HepG2 (cell line): ENCODE data around the gene PAEP. TPM values are rescaled to one million over a fixed set of nuclear protein-coding genes. Genes with fewer than 3 reads are reported as not detected.

ENCODE experiments used
- ATAC-seq: fragments of 200-7000 bp; cut with Tn5 transposase; 3 replicates; pipeline ENCODE4 v1.9.1; 2020; ENCODE audit warnings: mild to moderate bottlenecking, moderate library complexity
- BruUV-seq: library from RNA; stranded (reverse); fragments of 400-500 nt; replicated peaks from 2 replicates; lab custom pipeline; 2021; lab: Mats Ljungman, UMichigan
- CTCF ChIA-PET: fragments of 300-600 bp; formaldehyde crosslinking; extraction: SDS; loops from one replicate; lab custom pipeline; 2021; ENCODE audit warnings: low total read pairs, inconsistent platforms, low intra/inter-chr PET ratio; lab: Yijun Ruan, JAX
- POLR2A ChIA-PET: fragments of 350-600 bp; sonication (Branson Sonifier 250); formaldehyde crosslinking; loops from one replicate; lab custom pipeline; 2020; ENCODE audit warnings: antibody characterized with exemption, inconsistent platforms; lab: Yijun Ruan, JAX
- DNase-seq: peaks from one replicate; pipeline ENCODE4 v3.0.0-alpha.2; 2015; ENCODE audit warnings: low spot score
- FAIRE-seq: peaks from 3 replicates; lab custom pipeline; 2011; peaks lifted over from hg19 to GRCh38; lab: Jason Lieb, UNC
- H2AFZ ChIP-seq: one replicate; pipeline ENCODE4 v1.6.1; 2011; ENCODE audit warnings: low read length, inconsistent platforms
- H3K27ac ChIP-seq: fragments of 300-600 bp; 3 replicates; pipeline ENCODE4 v1.8.0; 2011; ENCODE audit warnings: mixed run types, mild to moderate bottlenecking, mixed read lengths, low read length, inconsistent platforms; ENCODE audit not compliant: insufficient read depth; ENCODE audit errors: extremely low read length
- H3K27me3 ChIP-seq, 2 experiments: fragments of 200-600 bp in 1 of 2; 2 replicates in 1 of 2; 3 replicates in 1 of 2; pipeline versions ENCODE4 v1.6.0 to v1.8.0; 2011; ENCODE audit warnings: low read length in 2 of 2, mild to moderate bottlenecking in 2 of 2, moderate library complexity in 2 of 2, inconsistent platforms in 1 of 2; ENCODE audit not compliant: insufficient read depth in 2 of 2, control insufficient read depth in 1 of 2
- H3K36me3 ChIP-seq, 2 experiments: fragments of 200-600 bp in 1 of 2; replicated peaks in 1 of 2; 2 replicates in 1 of 2; 3 replicates in 1 of 2; pipeline versions ENCODE4 v1.5.1 to v1.8.0; 2011; ENCODE audit warnings: low read length in 2 of 2, inconsistent platforms in 1 of 2; ENCODE audit not compliant: insufficient read depth in 2 of 2, control insufficient read depth in 1 of 2
- H3K4me1 ChIP-seq: 2 replicates; pipeline ENCODE4 v1.5.1; 2012; ENCODE audit warnings: low read length, inconsistent platforms; ENCODE audit not compliant: insufficient read depth
- H3K4me2 ChIP-seq: 2 replicates; pipeline ENCODE4 v1.6.0; 2011; ENCODE audit warnings: low read depth, low read length, inconsistent platforms
- H3K4me3 ChIP-seq, 3 experiments: fragments of 200-600 bp in 1 of 3; sonication (generic), shearing (Covaris generic) in 1 of 3; replicated peaks in 1 of 3; 2 replicates each; pipeline ENCODE4 v1.5.1; 2011 to 2016; ENCODE audit warnings: low read length in 3 of 3, inconsistent platforms in 2 of 3, low read depth in 2 of 3, mild to moderate bottlenecking in 2 of 3, control low read depth in 1 of 3, mixed read lengths in 1 of 3; ENCODE audit not compliant: insufficient read depth in 1 of 3
- H3K79me2 ChIP-seq: one replicate; pipeline ENCODE4 v1.6.1; 2011; ENCODE audit warnings: low read length, inconsistent platforms; ENCODE audit not compliant: insufficient read depth
- H3K9ac ChIP-seq: 2 replicates; pipeline ENCODE4 v1.6.0; 2011; ENCODE audit warnings: mild to moderate bottlenecking, low read depth, low read length, inconsistent platforms; ENCODE audit not compliant: insufficient read depth
- H3K9me3 ChIP-seq: 2 replicates; pipeline ENCODE4 v1.5.1; 2012; ENCODE audit warnings: mild to moderate bottlenecking, low read length
- H4K20me1 ChIP-seq: 2 replicates; pipeline ENCODE4 v1.6.0; 2011; ENCODE audit warnings: inconsistent platforms, mild to moderate bottlenecking, low read length, moderate library complexity; ENCODE audit not compliant: insufficient read depth
- CREB1 ChIP-seq, 2 experiments: fragments of 450-650 bp in 1 of 2; IDR thresholded peaks; 2 replicates each; pipeline ENCODE4 v1.6.1; 2016 to 2017; ENCODE audit warnings: control low read depth in 1 of 2, mild to moderate bottlenecking in 1 of 2, missing compliant biosample characterization in 1 of 2, missing genetic modification characterization in 1 of 2
- HNRNPLL ChIP-seq: fragments of 200-400 bp; formaldehyde crosslinking; IDR thresholded peaks from 2 replicates; pipeline ENCODE4 v1.6.1; 2017; ENCODE audit warnings: mild to moderate bottlenecking, low read depth, low read length; ENCODE audit not compliant: poor library complexity, severe bottlenecking
- HOXD1 ChIP-seq: sonication (generic); formaldehyde crosslinking; IDR thresholded peaks from 2 replicates; pipeline ENCODE4 v1.5.0; 2020; ENCODE audit warnings: missing genetic modification reagents
- POLR2AphosphoS2 ChIP-seq: IDR thresholded peaks from 2 replicates; pipeline ENCODE4 v1.6.1; 2011; ENCODE audit warnings: low read depth, low read length, improper control_type of control experiment
- ZNF234 ChIP-seq: sonication (generic); formaldehyde crosslinking; conservative IDR thresholded peaks from 2 replicates; pipeline ENCODE4 v1.5.1; 2020; ENCODE audit warnings: mild to moderate bottlenecking, missing genetic modification reagents
- ZNF607 ChIP-seq: sonication (generic); formaldehyde crosslinking; IDR thresholded peaks from 2 replicates; pipeline ENCODE4 v1.5.1; 2020; ENCODE audit warnings: missing genetic modification reagents, mild to moderate bottlenecking, borderline replicate concordance
- WGBS: methylation state at CpG from one replicate; pipeline ENCODE4 v1.1.6; 2017; ENCODE audit warnings: low lambda C conversion rate; 5-methylcytosine and 5-hydroxymethylcytosine counted together
- in situ Hi-C: cut with HindIII; loops from 2 replicates; pipeline ENCODE4 v1.10.0; 2017; ENCODE audit warnings: low pct_unique_long_range_greater_than_20kb; ENCODE audit not compliant: extremely low pct_ligation_motif_present
- intact Hi-C: fragments of 100-400 bp; cut with micrococcal nuclease; formaldehyde crosslinking; loops from one replicate; pipeline ENCODE4 v1.10.0; 2022; ENCODE audit not compliant: unreplicated experiment
- polyA plus RNA-seq, 8 experiments: library from polyadenylated mRNA; depleted of rRNA in 3 of 8; stranded (reverse) in 7 of 8; unstranded in 1 of 8; fragments of >200 nt; fragmentation: Illumina TruSeq in 4 of 8; extraction: Trizol in 4 of 8; gene quantifications; 2 replicates each; pipeline versions ENCODE4 v1.2.1 to v1.2.3, GENCODE V29; 2011 to 2016; ENCODE audit warnings: low read depth in 4 of 8, missing spikeins in 1 of 8, mixed read lengths in 1 of 8; ENCODE audit not compliant: insufficient read depth in 1 of 8
- total RNA-seq, 5 experiments: library from RNA; depleted of rRNA; stranded (reverse); fragments of >200 nt; fragmentation: Illumina TruSeq; extraction: Trizol; gene quantifications; 2 replicates each; pipeline ENCODE4 v1.2.3, GENCODE V29; 2016; ENCODE audit warnings: low read depth in 1 of 5
- TF ChIP-seq, protein P1 (sequence below): sonication (generic); formaldehyde crosslinking; IDR thresholded peaks from 2 replicates; pipeline ENCODE4 v1.4.0; 2020; ENCODE audit warnings: missing genetic modification reagents
- TF ChIP-seq, protein P2 (sequence below): sonication (generic); formaldehyde crosslinking; IDR thresholded peaks from 2 replicates; pipeline ENCODE4 v1.4.0; 2020; ENCODE audit warnings: missing genetic modification reagents
- TF ChIP-seq, protein P3 (sequence below): sonication (generic); formaldehyde crosslinking; IDR thresholded peaks from 2 replicates; pipeline ENCODE4 v1.5.1; 2020; ENCODE audit warnings: missing genetic modification reagents, mild to moderate bottlenecking, borderline replicate concordance
- TF ChIP-seq, protein P4 (sequence below): sonication (generic); formaldehyde crosslinking; IDR thresholded peaks from 2 replicates; pipeline ENCODE4 v1.5.0; 2020; ENCODE audit warnings: mild to moderate bottlenecking, missing genetic modification reagents, moderate library complexity
- TF ChIP-seq, protein P5 (sequence below): sonication (generic); formaldehyde crosslinking; IDR thresholded peaks from 2 replicates; pipeline ENCODE4 v1.4.0; 2020; ENCODE audit warnings: missing genetic modification reagents

The PAEP gene
- total and polyA plus RNA-seq, 2 of the 13 experiments (the other 11 are each of a cell fraction or from before 2014, with no cell fraction given): 0.75 to 10.8 TPM

DNA sequence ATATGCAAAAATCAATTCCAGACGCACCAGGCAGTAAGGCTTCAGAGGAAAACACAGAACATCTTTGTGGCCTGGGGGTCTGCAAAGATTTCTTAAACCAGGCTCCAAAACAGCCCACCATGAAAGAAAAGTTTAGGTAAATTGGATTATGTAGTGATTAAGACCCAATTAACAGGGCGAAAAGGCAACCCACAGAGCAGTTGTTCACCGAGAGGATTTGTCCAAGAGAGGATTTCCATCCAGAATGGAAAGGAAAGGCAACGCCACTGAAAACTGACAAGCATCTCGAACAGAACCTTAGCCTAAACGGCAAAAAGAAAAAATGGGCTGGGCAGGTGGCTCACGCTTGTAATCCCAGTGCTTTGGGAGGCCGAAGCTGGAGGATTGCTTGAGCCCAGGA lies 40.4 kb downstream of the PAEP start:
- intact Hi-C loops (no loop called here), in situ Hi-C loops (no loop called here)
- TF ChIP-seq, protein P1, sequence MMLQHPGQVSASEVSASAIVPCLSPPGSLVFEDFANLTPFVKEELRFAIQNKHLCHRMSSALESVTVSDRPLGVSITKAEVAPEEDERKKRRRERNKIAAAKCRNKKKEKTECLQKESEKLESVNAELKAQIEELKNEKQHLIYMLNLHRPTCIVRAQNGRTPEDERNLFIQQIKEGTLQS (CRISPR knock-in tag): no peak
- TF ChIP-seq HOXD1 (CRISPR knock-in tag) (no peak), POLR2AphosphoS2 (no peak), CREB1 (IDR thresholded peaks at IDR 0.05) (no peak), CREB1 (CRISPR knock-in tag; IDR thresholded peaks at IDR 0.05) (no peak), HNRNPLL (no peak)
- CTCF ChIA-PET: no interaction called here
- BruUV-seq: no TSS peak
- POLR2A ChIA-PET: no interaction called here
- no peak for DNase-seq
- no peak for FAIRE-seq
- Histone ChIP-seq H2AFZ (no peak overlapping the region), H3K4me1 (no peaks in the 10 kb centered on the region), H3K4me3 (no peak overlapping the region), H3K27ac (no peak overlapping the region), H3K36me3 (no peaks in the 10 kb centered on the region), H3K27me3 (peaks cover 4 to 25% of the 10 kb centered on the region in 2 experiments), H3K9me3 (no peaks in the 10 kb centered on the region), H3K4me2 (no peak overlapping the region), H3K79me2 (no peaks in the 10 kb centered on the region), H4K20me1 (no peaks in the 10 kb centered on the region), H3K9ac (no peak overlapping the region)
- 24% methylated on average over 8 of the region's 8 CpGs for WGBS
- ATAC-seq: no peak

DNA sequence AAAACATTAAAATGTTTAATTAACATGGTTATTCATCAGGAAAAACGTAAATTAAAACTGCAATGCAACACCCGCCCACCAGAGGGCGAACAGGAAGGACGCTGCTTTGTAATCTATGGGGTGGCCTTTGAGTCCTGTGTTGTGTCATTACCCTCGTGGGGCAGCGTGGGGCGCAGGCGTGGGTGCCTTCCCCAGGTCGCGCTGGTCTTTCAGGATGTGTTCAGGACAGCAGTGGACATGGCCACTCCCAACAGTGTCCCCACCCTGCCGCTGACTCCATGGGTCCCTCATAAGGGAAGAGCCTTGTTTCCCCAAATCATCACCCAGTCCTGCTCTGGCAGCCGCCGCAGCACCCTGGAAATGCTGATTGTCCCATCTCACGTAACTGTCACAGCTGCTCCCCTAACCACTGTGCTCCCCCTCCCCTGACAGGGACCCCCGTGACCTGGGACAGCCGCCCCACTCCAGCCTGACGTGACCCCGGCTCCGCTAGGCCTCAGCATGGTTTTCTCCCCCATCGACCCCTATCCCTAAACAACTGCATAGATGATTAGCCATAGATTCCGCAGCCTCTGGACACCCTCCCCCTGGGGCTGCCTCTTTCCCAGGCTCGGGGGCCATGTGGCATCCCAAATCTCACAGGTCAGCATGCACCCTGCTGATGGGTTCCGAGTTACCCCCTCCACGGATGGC lies 41.4 kb downstream of the PAEP start:
- Histone ChIP-seq H2AFZ (no peak overlapping the region), H3K79me2 (no peaks in the 10 kb centered on the region), H3K36me3 (no peaks in the 10 kb centered on the region), H3K4me1 (no peaks in the 10 kb centered on the region), H4K20me1 (no peaks in the 10 kb centered on the region), H3K4me3 (no peak overlapping the region), H3K4me2 (no peak overlapping the region), H3K9ac (no peak overlapping the region), H3K27ac (no peak overlapping the region), H3K27me3 (peaks cover 4 to 30% of the 10 kb centered on the region in 2 experiments), H3K9me3 (no peaks in the 10 kb centered on the region)
- DNase-seq (no peak), ATAC-seq (peak; percentile 52; the same call in 2 of the 3 replicates), FAIRE-seq (no peak)
- ChIA-PET POLR2A (no interaction called here), CTCF (no interaction called here)
- in situ Hi-C loops: no loop called here
- no TSS peak for BruUV-seq
- 35% methylated on average over 19 of the region's 24 CpGs for WGBS
- intact Hi-C loops: no loop called here
- TF ChIP-seq, protein P2, sequence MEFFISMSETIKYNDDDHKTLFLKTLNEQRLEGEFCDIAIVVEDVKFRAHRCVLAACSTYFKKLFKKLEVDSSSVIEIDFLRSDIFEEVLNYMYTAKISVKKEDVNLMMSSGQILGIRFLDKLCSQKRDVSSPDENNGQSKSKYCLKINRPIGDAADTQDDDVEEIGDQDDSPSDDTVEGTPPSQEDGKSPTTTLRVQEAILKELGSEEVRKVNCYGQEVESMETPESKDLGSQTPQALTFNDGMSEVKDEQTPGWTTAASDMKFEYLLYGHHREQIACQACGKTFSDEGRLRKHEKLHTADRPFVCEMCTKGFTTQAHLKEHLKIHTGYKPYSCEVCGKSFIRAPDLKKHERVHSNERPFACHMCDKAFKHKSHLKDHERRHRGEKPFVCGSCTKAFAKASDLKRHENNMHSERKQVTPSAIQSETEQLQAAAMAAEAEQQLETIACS (CRISPR knock-in tag): no peak
- no peak for TF ChIP-seq ZNF607
- TF ChIP-seq, protein P3, sequence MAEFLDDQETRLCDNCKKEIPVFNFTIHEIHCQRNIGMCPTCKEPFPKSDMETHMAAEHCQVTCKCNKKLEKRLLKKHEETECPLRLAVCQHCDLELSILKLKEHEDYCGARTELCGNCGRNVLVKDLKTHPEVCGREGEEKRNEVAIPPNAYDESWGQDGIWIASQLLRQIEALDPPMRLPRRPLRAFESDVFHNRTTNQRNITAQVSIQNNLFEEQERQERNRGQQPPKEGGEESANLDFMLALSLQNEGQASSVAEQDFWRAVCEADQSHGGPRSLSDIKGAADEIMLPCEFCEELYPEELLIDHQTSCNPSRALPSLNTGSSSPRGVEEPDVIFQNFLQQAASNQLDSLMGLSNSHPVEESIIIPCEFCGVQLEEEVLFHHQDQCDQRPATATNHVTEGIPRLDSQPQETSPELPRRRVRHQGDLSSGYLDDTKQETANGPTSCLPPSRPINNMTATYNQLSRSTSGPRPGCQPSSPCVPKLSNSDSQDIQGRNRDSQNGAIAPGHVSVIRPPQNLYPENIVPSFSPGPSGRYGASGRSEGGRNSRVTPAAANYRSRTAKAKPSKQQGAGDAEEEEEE: no peak
- TF ChIP-seq, protein P4, sequence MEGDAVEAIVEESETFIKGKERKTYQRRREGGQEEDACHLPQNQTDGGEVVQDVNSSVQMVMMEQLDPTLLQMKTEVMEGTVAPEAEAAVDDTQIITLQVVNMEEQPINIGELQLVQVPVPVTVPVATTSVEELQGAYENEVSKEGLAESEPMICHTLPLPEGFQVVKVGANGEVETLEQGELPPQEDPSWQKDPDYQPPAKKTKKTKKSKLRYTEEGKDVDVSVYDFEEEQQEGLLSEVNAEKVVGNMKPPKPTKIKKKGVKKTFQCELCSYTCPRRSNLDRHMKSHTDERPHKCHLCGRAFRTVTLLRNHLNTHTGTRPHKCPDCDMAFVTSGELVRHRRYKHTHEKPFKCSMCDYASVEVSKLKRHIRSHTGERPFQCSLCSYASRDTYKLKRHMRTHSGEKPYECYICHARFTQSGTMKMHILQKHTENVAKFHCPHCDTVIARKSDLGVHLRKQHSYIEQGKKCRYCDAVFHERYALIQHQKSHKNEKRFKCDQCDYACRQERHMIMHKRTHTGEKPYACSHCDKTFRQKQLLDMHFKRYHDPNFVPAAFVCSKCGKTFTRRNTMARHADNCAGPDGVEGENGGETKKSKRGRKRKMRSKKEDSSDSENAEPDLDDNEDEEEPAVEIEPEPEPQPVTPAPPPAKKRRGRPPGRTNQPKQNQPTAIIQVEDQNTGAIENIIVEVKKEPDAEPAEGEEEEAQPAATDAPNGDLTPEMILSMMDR (CRISPR knock-in tag): peak; percentile 60
- TF ChIP-seq ZNF234: no peak
- TF ChIP-seq, protein P5, sequence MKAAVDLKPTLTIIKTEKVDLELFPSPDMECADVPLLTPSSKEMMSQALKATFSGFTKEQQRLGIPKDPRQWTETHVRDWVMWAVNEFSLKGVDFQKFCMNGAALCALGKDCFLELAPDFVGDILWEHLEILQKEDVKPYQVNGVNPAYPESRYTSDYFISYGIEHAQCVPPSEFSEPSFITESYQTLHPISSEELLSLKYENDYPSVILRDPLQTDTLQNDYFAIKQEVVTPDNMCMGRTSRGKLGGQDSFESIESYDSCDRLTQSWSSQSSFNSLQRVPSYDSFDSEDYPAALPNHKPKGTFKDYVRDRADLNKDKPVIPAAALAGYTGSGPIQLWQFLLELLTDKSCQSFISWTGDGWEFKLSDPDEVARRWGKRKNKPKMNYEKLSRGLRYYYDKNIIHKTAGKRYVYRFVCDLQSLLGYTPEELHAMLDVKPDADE (CRISPR knock-in tag): no peak
